T-cell (primary cell): Measurements from ENCODE around the gene DHPS. TPM values are rescaled to one million over a fixed set of nuclear protein-coding genes. Genes with fewer than 3 reads are reported as not detected.
"Not testable (repeated sequence)": the region's sequence is repeated elsewhere in the genome, so short reads cannot be mapped to it uniquely, and the experiment has no call there.

Source experiments
- ATAC-seq, 4 experiments: fragments of 200-7000 bp in 3 of 4; fragments of 150-1000 bp in 1 of 4; cut with Tn5 transposase; replicated peaks in 1 of 4; 1 replicate in 3 of 4; 2 replicates in 1 of 4; pipeline ENCODE4 v1.10.0; 2021; ENCODE audit warnings: moderate library complexity in 3 of 4, mild to moderate bottlenecking in 2 of 4, moderate number of reproducible peaks in 1 of 4
- CTCF ChIA-PET, 2 donors: fragments of 300-600 bp; sonication (Branson Sonifier 250); formaldehyde crosslinking; loops; one replicate each; lab custom pipeline; 2022; ENCODE audit warnings: antibody characterized with exemption in 2 of 2; lab: Charles Lee
- POLR2A ChIA-PET, 2 donors: fragments of 300-600 bp; sonication (Branson Sonifier 250); formaldehyde crosslinking; loops; one replicate each; lab custom pipeline; 2022; ENCODE audit warnings: antibody characterized with exemption in 2 of 2; lab: Charles Lee
- DNase-seq, 35 experiments: peaks; one replicate each; pipeline versions ENCODE4 v3.0.0 to v3.0.0-alpha.2; 2013 to 2023
- H3K27ac ChIP-seq: one replicate; pipeline ENCODE4 v1.5.1; 2013; ENCODE audit warnings: low read length
- H3K27me3 ChIP-seq, 2 experiments: replicated peaks in 1 of 2; 1 replicate in 1 of 2; 2 replicates in 1 of 2; pipeline versions ENCODE4 v1.6.1 to v1.7.0; 2013; ENCODE audit warnings: low read length in 1 of 2, mixed read lengths in 1 of 2; ENCODE audit not compliant: control insufficient read depth in 2 of 2, insufficient read depth in 2 of 2; ENCODE audit errors: extremely low read depth in 1 of 2
- H3K36me3 ChIP-seq, 2 donors: 1 replicate in 1 of 2; 2 replicates in 1 of 2; pipeline versions ENCODE4 v1.6.1 to v1.7.0; 2013; ENCODE audit warnings: low read length in 1 of 2; ENCODE audit not compliant: control insufficient read depth in 2 of 2, insufficient read depth in 1 of 2; ENCODE audit errors: extremely low read depth in 1 of 2
- H3K4me1 ChIP-seq, 2 experiments: 1 replicate in 1 of 2; 2 replicates in 1 of 2; pipeline versions ENCODE4 v1.6.1 to v1.7.0; 2013; ENCODE audit warnings: low read length in 2 of 2, mixed read lengths in 1 of 2; ENCODE audit not compliant: insufficient read depth in 2 of 2, control insufficient read depth in 1 of 2; ENCODE audit errors: extremely low read depth in 1 of 2
- H3K4me3 ChIP-seq, 2 donors: 1 replicate in 1 of 2; 2 replicates in 1 of 2; pipeline versions ENCODE4 v1.5.1 to v1.7.0; 2013; ENCODE audit warnings: mild to moderate bottlenecking in 2 of 2, low read length in 1 of 2, moderate library complexity in 1 of 2; ENCODE audit not compliant: control insufficient read depth in 1 of 2; ENCODE audit errors: extremely low read depth in 1 of 2
- H3K9me3 ChIP-seq: 2 replicates; pipeline ENCODE4 v1.7.0; 2013
- H3K27ac Mint-ChIP-seq, 2 donors: one replicate each; pipeline ENCODE4 v1.8.0; 2020 to 2021; ENCODE audit warnings: mild to moderate bottlenecking in 2 of 2, mixed read lengths in 2 of 2
- H3K27me3 Mint-ChIP-seq, 2 donors: one replicate each; pipeline ENCODE4 v1.8.0; 2021 to 2022; ENCODE audit warnings: mixed read lengths in 2 of 2
- H3K36me3 Mint-ChIP-seq: one replicate; pipeline ENCODE4 v1.8.0; 2021; ENCODE audit warnings: mixed read lengths
- H3K4me1 Mint-ChIP-seq, 3 donors: one replicate each; pipeline ENCODE4 v1.8.0; 2020 to 2022; ENCODE audit warnings: mixed read lengths in 3 of 3, mild to moderate bottlenecking in 1 of 3
- H3K4me3 Mint-ChIP-seq, 3 donors: one replicate each; pipeline ENCODE4 v1.8.0; 2020 to 2022; ENCODE audit warnings: mild to moderate bottlenecking in 3 of 3, mixed read lengths in 3 of 3, moderate library complexity in 3 of 3
- H3K9me3 Mint-ChIP-seq, 3 donors: one replicate each; pipeline ENCODE4 v1.8.0; 2020 to 2022; ENCODE audit warnings: mixed read lengths in 3 of 3
- WGBS: methylation state at CpG from one replicate; pipeline ENCODE4 v1.1.5; 2013; ENCODE audit warnings: missing lambda C conversion rate; ENCODE audit not compliant: insufficient coverage; 5-methylcytosine and 5-hydroxymethylcytosine counted together
- total RNA-seq, 35 experiments: library from RNA in 6 of 35; stranded (reverse) in 6 of 35; fragments of 120-200 nt in 1 of 35; gene quantifications; one replicate each; pipeline versions ENCODE4 v1.2.1 to v1.2.4 and lab custom pipeline; 2013 to 2026

DHPS gene
- total RNA-seq, 5 donors from 2014 or later (not counting 1 experiment from before 2014, with no cell fraction given), result 141 to 195 (median 177) TPM

DNA sequence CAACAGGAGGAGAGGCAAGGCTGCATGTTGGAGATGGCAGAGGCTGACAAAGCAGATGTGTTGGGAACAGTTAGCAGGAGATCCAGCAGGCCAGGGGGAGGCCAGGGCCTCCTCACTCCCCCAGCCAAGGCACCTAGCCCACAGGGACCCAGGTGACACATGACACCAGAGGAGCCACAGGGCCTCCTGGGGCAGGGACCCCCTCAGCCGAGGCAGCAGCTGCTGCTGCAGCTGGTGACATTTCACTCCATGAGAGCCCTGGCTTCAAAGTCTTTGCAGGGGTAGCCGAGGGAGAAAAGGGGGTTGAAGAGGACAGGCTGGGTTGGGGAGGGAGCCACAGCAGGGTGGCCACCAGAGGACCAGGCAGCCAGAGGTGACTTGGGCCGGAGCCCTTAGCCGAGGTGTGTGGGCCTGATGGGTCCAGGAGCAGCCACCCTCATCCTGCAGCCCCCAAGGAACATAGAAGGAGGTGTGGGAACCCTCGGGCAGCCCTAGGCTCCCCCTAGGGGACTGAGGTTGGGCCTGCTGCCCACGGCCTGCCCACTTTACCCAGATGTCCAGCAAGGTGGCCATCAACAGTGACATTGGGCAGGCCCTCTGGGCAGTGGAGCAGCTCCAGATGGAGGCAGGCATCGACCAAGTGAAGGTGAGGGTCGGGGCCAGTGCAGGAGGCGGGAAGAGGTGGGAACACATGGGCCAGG, 6.0 kb upstream of the DHPS start, which contains the start of gene GNG14:
TSS of gene GNG14 (plus strand) at position 503 of the 701 bp plus-strand sequence. CDS start at position 554, 51 bp downstream.
- no peak for DNase-seq
- H3K36me3 ChIP-seq, result peaks cover 0 to 2% of the 10 kb centered on the region in 2 donors
- 81% methylated on average over 7 of the region's 9 CpGs for WGBS
- H3K9me3 ChIP-seq, result no peaks in the 10 kb centered on the region
- H3K4me3 ChIP-seq, result no peak within 1 kb of the TSS
- H3K9me3 Mint-ChIP-seq, result no peaks in the 10 kb centered on the region
- H3K27me3 ChIP-seq, result no peaks in the 10 kb centered on the region
- no peaks in the 10 kb centered on the region for H3K36me3 Mint-ChIP-seq
- no peak for ATAC-seq
- no peak within 1 kb of the TSS for H3K27ac Mint-ChIP-seq
- ChIA-PET CTCF (no interaction called here), POLR2A (interaction anchor here in 1 of 2 donors (0.7 kb wide), 2 partner anchors 13 to 42 kb away, joined by 7 to 11 read pairs; no protein-coding TSS in a partner anchor)
- peaks cover 0 to under 1% of the 10 kb centered on the region in 2 experiments for H3K4me1 ChIP-seq
- H3K27me3 Mint-ChIP-seq, result no peaks in the 10 kb centered on the region
- H3K27ac ChIP-seq, result no peak within 1 kb of the TSS
- no peaks in the 10 kb centered on the region for H3K4me1 Mint-ChIP-seq
- no peak within 1 kb of the TSS for H3K4me3 Mint-ChIP-seq

- ChIA-PET POLR2A (interaction anchor here in 1 of 2 donors (0.6 kb wide), 2 partner anchors 88 to 94 kb away, joined by 3 to 4 read pairs; no protein-coding TSS in a partner anchor), CTCF (no interaction called here)
- Histone ChIP-seq H3K9me3 (no peaks in the 10 kb centered on the region), H3K27me3 (no peaks in the 10 kb centered on the region), H3K27ac (no peak overlapping the region), H3K4me1 (peaks cover 0 to 15% of the 10 kb centered on the region in 2 experiments), H3K4me3 (no peak overlapping the region), H3K36me3 (no peaks in the 10 kb centered on the region)
- Mint-ChIP-seq H3K9me3 (no peaks in the 10 kb centered on the region), H3K27me3 (no peaks in the 10 kb centered on the region), H3K4me1 (peaks cover 6 to 9% (median 6%) of the 10 kb centered on the region in 3 donors), H3K36me3 (peaks cover 4% of the 10 kb centered on the region), H3K4me3 (no peak overlapping the region), H3K27ac (no peak overlapping the region)
- 90% methylated on average over 2 of the region's 3 CpGs for WGBS
- no peak for DNase-seq
- ATAC-seq, result no peak
Observed at GRCh38 chr19:12685831-12686230, 4.2 kb upstream of the DHPS start.

DNA sequence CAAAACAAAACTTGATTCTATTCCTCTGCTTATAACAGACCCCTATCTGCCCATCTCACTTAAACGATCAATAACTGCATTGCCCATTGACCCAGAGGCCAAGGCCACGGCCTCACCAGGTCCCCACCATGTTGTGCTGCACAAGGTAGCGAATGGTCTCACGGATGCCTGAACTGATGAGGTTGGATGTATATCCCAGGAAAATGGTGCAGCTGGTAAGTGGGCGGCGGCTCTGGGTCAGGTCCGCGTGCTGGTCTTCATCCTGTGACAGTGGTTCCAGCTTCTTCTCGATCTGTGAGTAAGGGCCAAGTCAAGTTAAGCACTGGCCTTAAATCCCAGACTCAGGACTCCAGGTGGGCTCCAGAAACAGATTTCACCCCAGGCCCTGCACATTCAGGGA, 1.6 kb downstream of the DHPS start:
- H3K9me3 Mint-ChIP-seq, result no peaks in the 10 kb centered on the region
- Histone ChIP-seq H3K27ac (no peak overlapping the region), H3K36me3 (peaks cover 26 to 51% of the 10 kb centered on the region in 2 donors), H3K9me3 (no peaks in the 10 kb centered on the region), H3K4me3 (no peak overlapping the region), H3K4me1 (peaks cover 0 to 40% of the 10 kb centered on the region in 2 experiments), H3K27me3 (no peaks in the 10 kb centered on the region)
- H3K27ac Mint-ChIP-seq, result peak overlapping the region; percentile 15 to 52
- ChIA-PET CTCF (interaction anchor here (0.6 to 0.7 kb wide), 4 partner anchors 14 to 171 kb away, joined by 3 to 5 read pairs (median 4); no protein-coding TSS in a partner anchor), POLR2A (no interaction called here)
- peaks cover 27% of the 10 kb centered on the region for H3K36me3 Mint-ChIP-seq
- H3K27me3 Mint-ChIP-seq, result no peaks in the 10 kb centered on the region
- H3K4me3 Mint-ChIP-seq, result peak overlapping the region; percentile 55 to 98 (median 88)
- DNase-seq (no peak), ATAC-seq (no peak)
- WGBS, result 98% methylated on average over 6 of the region's 9 CpGs
- peaks cover 30% of the 10 kb centered on the region in 3 donors for H3K4me1 Mint-ChIP-seq

GRCh38 chr19:12678039-12678438, 3.6 kb downstream of the DHPS start:
- not testable (repeated sequence) for H3K27ac Mint-ChIP-seq, H3K27ac ChIP-seq, H3K9me3 ChIP-seq, H3K9me3 Mint-ChIP-seq, H3K27me3 Mint-ChIP-seq, ATAC-seq, H3K4me3 Mint-ChIP-seq, DNase-seq, H3K27me3 ChIP-seq, H3K4me3 ChIP-seq
- peaks cover 28 to 64% of the 10 kb centered on the region in 2 donors for H3K36me3 ChIP-seq
- ChIA-PET POLR2A (interaction anchor here (0.5 to 1.3 kb wide), 8 partner anchors 19 to 795 kb away, joined by 3 to 8 read pairs (median 4); partner anchors contain the start of gene FBXW9 (in 1 of the 2)), CTCF (interaction anchor here (0.5 to 1.0 kb wide), 10 partner anchors 22 to 595 kb away, joined by 3 to 8 read pairs (median 4); partner anchors contain the start of gene ZNF563 (in 1 of the 2))
- Mint-ChIP-seq H3K4me1 (peaks cover 30 to 35% (median 32%) of the 10 kb centered on the region in 3 donors), H3K36me3 (peaks cover 33% of the 10 kb centered on the region)
- WGBS, result 96% methylated on average over 3 of the region's 5 CpGs
- H3K4me1 ChIP-seq, result peaks cover 0 to 40% of the 10 kb centered on the region in 2 experiments

DNA sequence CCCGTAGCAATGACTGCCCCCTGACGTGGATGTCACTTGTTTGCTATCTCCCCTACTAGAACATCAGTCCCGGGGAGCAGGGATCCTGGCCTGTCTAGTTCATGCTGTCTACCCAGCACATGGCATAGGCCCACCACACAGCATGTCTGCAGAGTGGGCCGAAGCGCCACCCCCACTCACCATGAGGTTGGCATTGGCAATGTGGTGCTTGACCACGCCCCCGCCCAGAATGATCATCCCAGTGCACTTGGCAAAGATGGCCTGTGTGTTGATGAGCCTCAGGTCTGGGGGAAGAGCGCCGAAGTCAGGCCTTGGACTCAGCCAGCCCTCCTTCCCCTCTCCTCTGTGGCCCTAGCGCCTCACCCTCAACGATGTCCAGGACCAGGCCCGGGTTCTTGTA, 4.8 kb downstream of the DHPS start:
- peaks cover 29 to 70% of the 10 kb centered on the region in 2 donors for H3K36me3 ChIP-seq
- Mint-ChIP-seq H3K4me1 (peaks cover 32 to 40% (median 34%) of the 10 kb centered on the region in 3 donors), H3K9me3 (no peaks in the 10 kb centered on the region), H3K36me3 (peaks cover 33% of the 10 kb centered on the region), H3K27me3 (no peaks in the 10 kb centered on the region), H3K27ac (no peak overlapping the region), H3K4me3 (no peak overlapping the region)
- no peaks in the 10 kb centered on the region for H3K9me3 ChIP-seq
- 89% methylated on average over 3 of the region's 12 CpGs for WGBS
- ChIA-PET CTCF (interaction anchor here (0.5 to 1.1 kb wide), 4 partner anchors 28 to 120 kb away, joined by 3 to 5 read pairs (median 3); no protein-coding TSS in a partner anchor), POLR2A (no interaction called here)
- peaks cover 0 to 33% of the 10 kb centered on the region in 2 experiments for H3K4me1 ChIP-seq
- no peak overlapping the region for H3K4me3 ChIP-seq
- no peak for ATAC-seq
- H3K27ac ChIP-seq, result no peak overlapping the region
- DNase-seq, result no peak
- H3K27me3 ChIP-seq, result no peaks in the 10 kb centered on the region

GRCh38 chr19:12676384-12676792, 5.3 kb downstream of the DHPS start:
- peaks cover 0 to 34% of the 10 kb centered on the region in 2 experiments for H3K4me1 ChIP-seq
- WGBS, result 25% methylated on average over 4 of the region's 4 CpGs
- ChIA-PET CTCF (interaction anchor here (0.6 to 1.1 kb wide), 3 partner anchors 57 to 121 kb away, joined by 3 to 5 read pairs (median 3); no protein-coding TSS in a partner anchor), POLR2A (no interaction called here)
- Mint-ChIP-seq H3K27ac (peak overlapping the region in 1 of 2 donors; percentile 79), H3K4me1 (peaks cover 35 to 40% (median 36%) of the 10 kb centered on the region in 3 donors), H3K4me3 (no peak overlapping the region), H3K36me3 (peaks cover 33% of the 10 kb centered on the region), H3K9me3 (no peaks in the 10 kb centered on the region), H3K27me3 (no peaks in the 10 kb centered on the region)
- no peaks in the 10 kb centered on the region for H3K9me3 ChIP-seq
- H3K27ac ChIP-seq, result no peak overlapping the region
- ATAC-seq (peak; percentile 17 to 59 (median 52)), DNase-seq (peak in 34 of 35 experiments; percentile 54 to 88 (median 75))
- H3K27me3 ChIP-seq, result no peaks in the 10 kb centered on the region
- no peak overlapping the region for H3K4me3 ChIP-seq
- peaks cover 29 to 70% of the 10 kb centered on the region in 2 donors for H3K36me3 ChIP-seq
